ENCODE data around the gene GPS1.

The GPS1 gene

DNA sequence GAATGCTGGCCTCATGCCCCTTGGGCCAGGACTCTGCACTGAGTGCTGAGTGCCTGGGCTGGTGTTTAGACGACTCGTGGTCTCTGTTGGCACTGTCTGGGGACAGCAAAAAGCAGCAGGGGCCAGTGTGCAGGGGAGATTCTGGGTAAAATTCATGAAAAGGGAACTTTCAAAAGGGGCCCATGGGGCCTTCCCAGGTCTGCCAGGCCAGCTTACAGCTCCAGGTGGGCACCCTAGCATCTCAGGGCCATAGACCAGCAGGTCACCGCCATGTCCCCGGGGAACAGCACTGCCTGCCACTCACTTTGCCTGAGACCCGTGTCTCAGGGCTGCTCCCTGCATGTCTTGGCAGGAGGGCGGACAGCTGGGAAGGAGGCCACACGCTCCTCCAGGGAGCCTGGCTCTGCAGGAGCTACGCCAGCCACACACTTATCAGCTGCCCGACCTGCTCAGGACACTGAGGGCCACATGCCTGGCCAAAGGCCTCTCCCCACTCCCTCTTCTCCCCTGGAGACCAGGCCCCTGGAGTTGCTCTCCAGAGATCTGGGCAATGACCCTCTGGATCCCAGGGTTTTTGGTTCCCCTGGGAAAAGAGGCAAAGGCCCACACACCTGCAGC is 55.1 kb downstream of the GPS1 start:
- no peak for DNase-seq

Measured in SHP77 treated with DMSO at 0.1 percent for 48 hours (cell line).